ENCODE data around the gene ACBD6. TPM values are rescaled to one million over a fixed set of nuclear protein-coding genes. Genes with fewer than 3 reads are reported as not detected.

ACBD6 gene, protein sequence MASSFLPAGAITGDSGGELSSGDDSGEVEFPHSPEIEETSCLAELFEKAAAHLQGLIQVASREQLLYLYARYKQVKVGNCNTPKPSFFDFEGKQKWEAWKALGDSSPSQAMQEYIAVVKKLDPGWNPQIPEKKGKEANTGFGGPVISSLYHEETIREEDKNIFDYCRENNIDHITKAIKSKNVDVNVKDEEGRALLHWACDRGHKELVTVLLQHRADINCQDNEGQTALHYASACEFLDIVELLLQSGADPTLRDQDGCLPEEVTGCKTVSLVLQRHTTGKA
- 52.5 and 83.3 TPM in 2 replicates for total RNA-seq (2012; rRNA removed)
- polyA plus RNA-seq (2012; rRNA removed), result 54.4 and 59.1 TPM in 2 replicates
- 32.3 and 41.6 TPM in 2 replicates for polyA plus RNA-seq (2012; cell fraction: cytosol; rRNA removed)
- polyA plus RNA-seq (2012; cell fraction: nucleus; rRNA removed; ENCODE audit: low replicate concordance), result 95.2 and 130 TPM in 2 replicates
- Bru-seq, nascent RNA, result percentile 95 among the genes with signal in this experiment
- percentile 87 among the genes with signal in this experiment for BruChase-seq, experiment 1, labeled RNA remaining after a 6-hour chase
- BruChase-seq, experiment 2, labeled RNA remaining after a 2-hour chase, result percentile 90 among the genes with signal in this experiment
- long read RNA-seq, transcript ACBD6-201 (8 exons, 1,670 nt), result major isoform, 62 of 85 reads
- long read RNA-seq, partial matches to known transcripts, result 6 of 85 reads
- long read RNA-seq, other reads (novel, unspliced or antisense), result 17 of 85 reads

DNA sequence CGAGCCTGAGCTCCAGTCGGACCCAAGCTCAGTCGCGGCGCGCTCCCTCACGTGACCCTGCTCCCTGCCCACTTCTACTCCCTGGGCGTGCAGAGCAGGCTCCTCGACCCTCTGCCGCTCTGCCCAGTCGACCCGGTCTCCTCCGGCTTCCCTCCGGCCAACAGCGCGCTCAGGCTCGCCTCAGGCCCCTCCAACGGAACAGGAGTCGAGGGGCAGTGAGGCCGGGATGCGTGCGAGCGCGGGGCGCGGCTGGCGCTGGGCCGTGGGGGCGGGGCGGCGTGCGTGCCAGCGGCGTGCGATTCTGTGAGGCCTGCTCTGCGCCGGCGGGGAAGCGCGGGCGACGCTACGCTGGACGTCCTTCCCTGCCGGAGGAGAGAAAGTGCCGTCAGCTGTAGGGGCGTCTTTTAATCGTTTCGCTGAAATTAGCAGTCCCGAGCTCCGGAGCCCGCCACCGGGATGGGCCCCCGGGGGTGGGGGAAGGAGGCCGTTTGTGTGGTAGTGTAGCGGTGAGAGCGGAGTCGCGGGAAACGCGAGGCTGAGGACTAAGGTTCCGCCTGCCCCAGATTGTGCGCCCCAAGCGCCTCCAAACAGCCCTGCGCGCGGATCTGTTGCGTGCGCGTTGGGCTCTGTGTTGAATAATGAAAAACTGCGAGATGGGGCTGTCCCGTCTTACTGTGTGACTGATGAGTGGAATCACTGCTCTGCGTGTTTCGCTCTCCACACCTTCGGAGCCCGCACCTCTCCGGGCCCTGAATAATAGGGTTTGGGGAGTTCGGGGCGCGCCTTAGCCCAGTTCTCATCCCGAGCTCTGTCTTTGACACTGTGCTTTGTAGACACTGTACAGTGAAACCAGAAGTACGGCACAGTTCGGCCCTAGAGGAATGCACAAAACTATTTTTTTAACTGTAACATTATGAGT lies at the start of gene ACBD6:
Gene ACBD6, minus strand, starts transcription at position 217 of the 919 bp plus-strand sequence. CDS start 311 bp downstream, outside the sequence.
- H4K8ac ChIP-seq (ENCODE audit: low read depth in 2 of 2, low read length in 2 of 2), result peak within 1 kb of the TSS; percentile 86 to 98
- peak within 1 kb of the TSS; percentile 97 for H2AFZ ChIP-seq (replicated peaks; ENCODE audit: low read length, poor library complexity)
- H3K56ac ChIP-seq (ENCODE audit: extremely low read depth, insufficient read depth, low read length), result peak within 1 kb of the TSS; percentile 85
- ATAC-seq (ENCODE audit: low read depth) (peak; percentile 80), DNase-seq (peak; percentile 83)
- peaks cover 10% of the 10 kb centered on the region for H3K36me3 ChIP-seq (ENCODE audit: control insufficient read depth, insufficient read depth, low read length)
- H3K27ac ChIP-seq (ENCODE audit: insufficient read depth, low read length), result peak within 1 kb of the TSS; percentile 98
- H3K4me1 ChIP-seq (ENCODE audit: control insufficient read depth, insufficient read depth, low read length), result peaks cover 18% of the 10 kb centered on the region
- ChIA-PET POLR2A (ENCODE audit: unreplicated experiment) (interaction anchor here (0.5 to 1.0 kb wide), 4 partner anchors 10 to 564 kb away, joined by 3 to 12 read pairs (median 4); no protein-coding TSS in a partner anchor), CTCF (interaction anchor here (0.8 kb wide), 1 partner anchor 14 kb away, joined by 5 read pairs; no protein-coding TSS in a partner anchor)
- H3K4me3 ChIP-seq (ENCODE audit: insufficient read depth, low read depth, low read length), result peak within 1 kb of the TSS; percentile 95
- H4K20me1 ChIP-seq (ENCODE audit: insufficient read depth, low read length), result no peaks in the 10 kb centered on the region; the same call in 1 of the 2 replicates
- peak within 1 kb of the TSS; percentile 99 for H3K9ac ChIP-seq (ENCODE audit: low read depth, low read length)
- peak within 1 kb of the TSS; percentile 63 for H2AK9ac ChIP-seq (replicated peaks; ENCODE audit: low read depth, low read length, poor library complexity)
- H4K91ac ChIP-seq (ENCODE audit: insufficient read depth, low read depth, low read length), result peak within 1 kb of the TSS; percentile 95
- H3K4ac ChIP-seq (ENCODE audit: low read depth, low read length), result peak within 1 kb of the TSS; percentile 96
- intact Hi-C loops (cut with micrococcal nuclease) (no loop called here), in situ Hi-C loops (cut with MboI; ENCODE audit: low sequenced_read_pairs) (no loop called here), dilution Hi-C loops (cut with HindIII; ENCODE audit: low sequenced_read_pairs, unreplicated experiment) (no loop called here)
- peaks cover 7% of the 10 kb centered on the region; the same call in 1 of the 2 replicates for H3K9me1 ChIP-seq (ENCODE audit: insufficient read depth, low read length)
- H2AK5ac ChIP-seq (ENCODE audit: low read depth, low read length), result peak within 1 kb of the TSS; percentile 80
- 1% methylated on average over 48 of the region's 83 CpGs; no CpG with 5 or more reads in 1 of the 2 experiments for WGBS, 2 experiments (ENCODE audit: extremely low coverage in 2 of 2, insufficient read length in 1 of 2)
- H4K5ac ChIP-seq (ENCODE audit: low read depth, low read length), result peak within 1 kb of the TSS; percentile 90
- H2BK5ac ChIP-seq (ENCODE audit: low read depth, low read length, poor library complexity, severe bottlenecking), result peak within 1 kb of the TSS; percentile 95
- H3K27me3 ChIP-seq (ENCODE audit: control insufficient read depth, insufficient read depth, low read length), result no peaks in the 10 kb centered on the region
- H2BK15ac ChIP-seq (ENCODE audit: low read depth, low read length), result peak within 1 kb of the TSS; percentile 76; the same call in 2 of the 3 replicates
- H3K4me2 ChIP-seq (ENCODE audit: low read depth, low read length), result peak within 1 kb of the TSS; percentile 97
- peak within 1 kb of the TSS; percentile 87 for H3K14ac ChIP-seq (replicated peaks; ENCODE audit: low read depth, low read length)
- H3K79me1 ChIP-seq (ENCODE audit: low read depth in 1 of 2, low read length in 2 of 2), result peaks cover 11 to 37% of the 10 kb centered on the region in 2 experiments
- no TSS peak for BruUV-seq (replicated peaks)
- peak within 1 kb of the TSS; percentile 87 for H3K18ac ChIP-seq (ENCODE audit: low read depth, low read length)
- H3K23ac ChIP-seq (ENCODE audit: low read depth, low read length), result peak within 1 kb of the TSS; percentile 46
- no peaks in the 10 kb centered on the region for H3K9me3 ChIP-seq (ENCODE audit: control insufficient read depth, insufficient read depth, low read length)
- H2BK20ac ChIP-seq (ENCODE audit: low read depth, low read length), result peak within 1 kb of the TSS; percentile 95
- H2BK120ac ChIP-seq (ENCODE audit: low read depth, low read length), result peak within 1 kb of the TSS; percentile 83
- TF ChIP-seq, protein P1, sequence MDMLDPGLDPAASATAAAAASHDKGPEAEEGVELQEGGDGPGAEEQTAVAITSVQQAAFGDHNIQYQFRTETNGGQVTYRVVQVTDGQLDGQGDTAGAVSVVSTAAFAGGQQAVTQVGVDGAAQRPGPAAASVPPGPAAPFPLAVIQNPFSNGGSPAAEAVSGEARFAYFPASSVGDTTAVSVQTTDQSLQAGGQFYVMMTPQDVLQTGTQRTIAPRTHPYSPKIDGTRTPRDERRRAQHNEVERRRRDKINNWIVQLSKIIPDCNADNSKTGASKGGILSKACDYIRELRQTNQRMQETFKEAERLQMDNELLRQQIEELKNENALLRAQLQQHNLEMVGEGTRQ (IDR thresholded peaks at IDR 0.05; ENCODE audit: low read depth, low read length), result peak; percentile 93
- TF ChIP-seq RCOR1 (IDR thresholded peaks at IDR 0.05; ENCODE audit: insufficient replicate concordance, low read length), result no peak
- no peak; the same call in 1 of the 2 replicates for TF ChIP-seq CHD1 (IDR thresholded peaks at IDR 0.05; ENCODE audit: low read depth, low read length)
- TF ChIP-seq MAZ (IDR thresholded peaks at IDR 0.05; ENCODE audit: borderline replicate concordance, low read depth, low read length), result peak; percentile 42; the same call in 1 of the 2 replicates
- no peak for TF ChIP-seq FOS (IDR thresholded peaks at IDR 0.05; ENCODE audit: low read depth, low read length)
- peak; percentile 73 for TF ChIP-seq POLR2A (IDR thresholded peaks at IDR 0.05; ENCODE audit: low read depth, low read length)
- TF ChIP-seq, protein P2, sequence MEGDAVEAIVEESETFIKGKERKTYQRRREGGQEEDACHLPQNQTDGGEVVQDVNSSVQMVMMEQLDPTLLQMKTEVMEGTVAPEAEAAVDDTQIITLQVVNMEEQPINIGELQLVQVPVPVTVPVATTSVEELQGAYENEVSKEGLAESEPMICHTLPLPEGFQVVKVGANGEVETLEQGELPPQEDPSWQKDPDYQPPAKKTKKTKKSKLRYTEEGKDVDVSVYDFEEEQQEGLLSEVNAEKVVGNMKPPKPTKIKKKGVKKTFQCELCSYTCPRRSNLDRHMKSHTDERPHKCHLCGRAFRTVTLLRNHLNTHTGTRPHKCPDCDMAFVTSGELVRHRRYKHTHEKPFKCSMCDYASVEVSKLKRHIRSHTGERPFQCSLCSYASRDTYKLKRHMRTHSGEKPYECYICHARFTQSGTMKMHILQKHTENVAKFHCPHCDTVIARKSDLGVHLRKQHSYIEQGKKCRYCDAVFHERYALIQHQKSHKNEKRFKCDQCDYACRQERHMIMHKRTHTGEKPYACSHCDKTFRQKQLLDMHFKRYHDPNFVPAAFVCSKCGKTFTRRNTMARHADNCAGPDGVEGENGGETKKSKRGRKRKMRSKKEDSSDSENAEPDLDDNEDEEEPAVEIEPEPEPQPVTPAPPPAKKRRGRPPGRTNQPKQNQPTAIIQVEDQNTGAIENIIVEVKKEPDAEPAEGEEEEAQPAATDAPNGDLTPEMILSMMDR (conservative IDR thresholded peaks at IDR 0.05; ENCODE audit: low read depth, low read length), result no peak; the same call in 1 of the 2 replicates
- TF ChIP-seq, protein P3, sequence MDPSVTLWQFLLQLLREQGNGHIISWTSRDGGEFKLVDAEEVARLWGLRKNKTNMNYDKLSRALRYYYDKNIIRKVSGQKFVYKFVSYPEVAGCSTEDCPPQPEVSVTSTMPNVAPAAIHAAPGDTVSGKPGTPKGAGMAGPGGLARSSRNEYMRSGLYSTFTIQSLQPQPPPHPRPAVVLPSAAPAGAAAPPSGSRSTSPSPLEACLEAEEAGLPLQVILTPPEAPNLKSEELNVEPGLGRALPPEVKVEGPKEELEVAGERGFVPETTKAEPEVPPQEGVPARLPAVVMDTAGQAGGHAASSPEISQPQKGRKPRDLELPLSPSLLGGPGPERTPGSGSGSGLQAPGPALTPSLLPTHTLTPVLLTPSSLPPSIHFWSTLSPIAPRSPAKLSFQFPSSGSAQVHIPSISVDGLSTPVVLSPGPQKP (IDR thresholded peaks at IDR 0.05; ENCODE audit: borderline replicate concordance, low read depth, low read length), result no peak
- peak; percentile 74 for TF ChIP-seq BHLHE40 (IDR thresholded peaks at IDR 0.05; ENCODE audit: low read depth, low read length)
